Epidermal melanocyte (primary cell): ENCODE measurements around the gene FTCDNL1.
A peak's percentile ranks its signal among the peaks of the same experiment; 100 is the strongest.

Experiments
- DNase-seq: peaks from one replicate; pipeline ENCODE4 v3.0.0; 2011; ENCODE audit warnings: low spot score; ENCODE audit not compliant: insufficient read length

FTCDNL1 gene

DNA sequence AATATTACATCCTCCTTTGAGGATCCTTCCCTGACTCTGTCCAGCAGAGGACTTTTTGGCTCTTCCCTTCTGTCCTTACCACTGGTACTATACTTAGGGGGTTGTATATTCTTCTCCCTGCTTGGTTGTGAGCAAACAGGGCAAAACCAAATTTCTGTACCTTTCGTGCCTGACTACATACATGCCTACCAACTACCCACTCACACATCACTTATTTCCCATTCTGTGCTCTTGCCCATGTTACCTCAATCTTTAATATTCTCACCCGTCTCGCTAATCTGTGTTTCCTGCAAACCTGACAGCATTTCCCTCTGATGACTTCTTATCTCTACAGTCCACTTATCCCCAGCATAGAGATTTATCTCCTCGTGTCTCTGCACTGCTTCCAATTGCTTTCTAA is 58.6 kb downstream of the FTCDNL1 start:
- no peak for DNase-seq

DNA sequence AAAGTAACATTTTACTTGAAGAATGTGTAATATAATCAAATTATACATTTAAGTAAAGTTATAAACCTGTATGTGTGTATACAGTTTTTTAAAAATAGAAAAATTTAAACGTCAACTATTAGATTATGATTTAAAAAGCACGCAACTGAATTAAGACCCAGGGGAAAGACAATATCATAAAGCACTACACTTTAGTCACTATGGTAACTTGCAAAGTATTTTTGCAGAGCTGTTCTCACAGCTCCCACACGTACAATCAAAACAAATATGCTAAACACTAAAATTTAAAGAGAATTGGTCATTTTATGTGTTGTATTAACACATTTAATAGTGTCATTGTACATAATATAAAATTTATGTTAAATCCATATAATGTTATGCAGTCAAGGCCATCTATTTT is 59.7 kb downstream of the FTCDNL1 start:
- DNase-seq = no peak

DNA sequence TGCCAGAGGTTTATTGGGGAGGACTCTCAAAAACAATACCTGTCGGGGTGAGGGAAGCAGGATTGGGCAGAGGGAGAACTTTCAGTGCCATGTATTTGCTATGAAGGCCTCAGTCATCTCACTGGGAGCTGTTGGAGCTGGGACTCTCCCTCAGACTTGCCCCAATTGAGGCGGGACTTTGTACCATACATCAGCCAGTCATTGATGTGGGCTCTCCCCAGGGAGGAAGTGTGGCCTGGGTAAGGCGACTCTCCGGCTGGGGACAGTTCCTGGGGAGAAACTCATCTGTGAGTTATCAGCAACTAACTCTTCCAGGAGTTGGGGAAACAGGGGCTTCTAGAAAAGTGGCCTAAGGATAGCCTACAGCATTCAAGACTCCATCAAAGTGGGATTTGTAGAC is 66.5 kb downstream of the FTCDNL1 start:
- no peak for DNase-seq

DNA sequence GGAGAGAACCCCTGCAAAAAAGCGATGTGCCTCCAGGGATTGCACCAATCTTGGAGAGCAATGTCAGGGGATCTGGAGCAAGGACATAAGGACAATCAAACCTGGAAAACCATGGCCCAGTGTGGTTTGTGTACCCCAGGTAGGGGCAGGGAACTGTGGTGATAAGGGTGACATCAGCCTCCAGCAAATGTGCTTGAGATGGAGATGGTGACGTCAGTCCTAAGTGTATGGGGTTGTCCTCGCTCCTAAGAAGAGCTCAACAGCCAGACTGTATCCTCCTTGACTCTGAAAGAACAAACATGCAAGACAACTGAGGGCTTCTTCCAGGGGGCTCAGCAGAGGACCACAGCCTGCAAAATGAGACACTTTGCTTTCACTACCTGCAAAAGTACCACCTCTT is 71.4 kb downstream of the FTCDNL1 start:
- DNase-seq = no peak

DNA sequence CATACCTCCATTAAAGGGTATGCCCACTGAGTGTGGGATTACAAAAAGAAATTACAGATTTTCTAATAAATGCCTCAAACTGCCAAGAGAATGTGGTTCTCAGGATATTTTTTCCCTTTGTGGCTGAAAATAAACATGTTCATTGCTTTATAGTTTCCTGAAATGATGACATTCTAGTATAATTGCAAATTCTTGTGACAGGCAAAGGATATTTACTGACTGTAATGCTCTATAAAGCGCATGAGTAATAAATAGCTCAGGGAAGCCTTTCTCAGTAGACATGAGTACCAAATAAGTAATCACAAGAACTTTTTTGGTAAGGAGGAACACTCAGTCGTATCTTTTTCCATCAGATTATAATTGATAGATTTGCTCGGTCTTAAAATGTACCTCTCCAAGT is 72.3 kb downstream of the FTCDNL1 start:
- DNase-seq = no peak

DNA sequence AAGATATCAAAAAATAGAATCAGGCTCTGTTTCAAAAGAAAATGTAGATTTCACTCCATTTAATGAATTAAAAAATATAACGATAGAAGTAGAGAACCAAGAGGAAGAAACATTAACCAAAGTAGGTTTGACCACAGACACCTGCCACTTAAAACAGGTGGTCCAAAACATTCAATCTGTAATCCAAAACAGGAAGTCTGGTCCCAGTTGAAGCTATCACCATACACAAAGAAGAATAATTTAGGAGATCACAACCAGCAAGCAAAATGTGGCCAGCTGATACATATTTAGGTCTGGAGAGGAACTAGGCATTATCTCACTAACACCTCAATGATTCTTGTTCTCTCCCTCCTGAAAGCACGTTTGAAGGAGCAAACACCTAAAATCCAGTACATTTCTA is 73.1 kb downstream of the FTCDNL1 start:
- no peak for DNase-seq

DNA sequence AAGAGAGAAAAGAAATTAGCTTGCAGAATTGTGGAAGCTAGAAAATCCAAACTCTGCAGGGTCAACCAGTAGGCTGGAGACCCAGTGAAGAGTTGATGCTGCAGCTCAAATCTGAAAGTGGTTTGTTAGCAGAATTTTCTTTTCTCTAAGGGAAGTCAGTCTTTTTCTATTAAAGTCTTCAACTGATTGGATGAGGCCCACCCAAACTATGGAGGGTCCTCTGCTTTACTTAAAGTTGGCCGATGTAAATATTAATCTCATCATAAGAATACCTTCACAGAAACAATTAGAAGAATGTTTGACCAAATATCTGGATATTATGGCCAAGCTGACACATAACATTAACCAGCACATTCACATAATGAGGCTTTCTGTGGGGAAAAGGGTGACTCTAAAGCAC is 73.7 kb downstream of the FTCDNL1 start:
- DNase-seq = no peak

DNA sequence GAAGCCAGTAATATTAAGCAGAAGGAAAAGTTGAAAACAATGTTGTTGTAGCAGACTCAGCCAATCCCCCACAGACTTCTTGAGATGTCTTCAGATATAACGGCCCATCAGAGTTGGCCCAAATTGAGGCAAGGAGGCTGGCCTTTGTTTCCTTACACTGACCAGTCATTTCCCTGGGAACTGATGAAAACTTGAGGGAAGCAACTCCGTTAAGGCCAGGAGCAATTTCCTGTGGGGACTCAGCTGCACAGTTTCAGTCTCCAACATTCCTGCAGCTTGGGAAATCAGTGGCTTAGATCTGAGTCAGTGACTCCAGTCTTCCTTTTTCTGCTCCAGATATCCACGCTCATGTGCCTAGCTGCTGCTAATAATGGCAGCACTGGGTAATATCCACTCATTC is 75.7 kb downstream of the FTCDNL1 start:
- no peak for DNase-seq

DNA sequence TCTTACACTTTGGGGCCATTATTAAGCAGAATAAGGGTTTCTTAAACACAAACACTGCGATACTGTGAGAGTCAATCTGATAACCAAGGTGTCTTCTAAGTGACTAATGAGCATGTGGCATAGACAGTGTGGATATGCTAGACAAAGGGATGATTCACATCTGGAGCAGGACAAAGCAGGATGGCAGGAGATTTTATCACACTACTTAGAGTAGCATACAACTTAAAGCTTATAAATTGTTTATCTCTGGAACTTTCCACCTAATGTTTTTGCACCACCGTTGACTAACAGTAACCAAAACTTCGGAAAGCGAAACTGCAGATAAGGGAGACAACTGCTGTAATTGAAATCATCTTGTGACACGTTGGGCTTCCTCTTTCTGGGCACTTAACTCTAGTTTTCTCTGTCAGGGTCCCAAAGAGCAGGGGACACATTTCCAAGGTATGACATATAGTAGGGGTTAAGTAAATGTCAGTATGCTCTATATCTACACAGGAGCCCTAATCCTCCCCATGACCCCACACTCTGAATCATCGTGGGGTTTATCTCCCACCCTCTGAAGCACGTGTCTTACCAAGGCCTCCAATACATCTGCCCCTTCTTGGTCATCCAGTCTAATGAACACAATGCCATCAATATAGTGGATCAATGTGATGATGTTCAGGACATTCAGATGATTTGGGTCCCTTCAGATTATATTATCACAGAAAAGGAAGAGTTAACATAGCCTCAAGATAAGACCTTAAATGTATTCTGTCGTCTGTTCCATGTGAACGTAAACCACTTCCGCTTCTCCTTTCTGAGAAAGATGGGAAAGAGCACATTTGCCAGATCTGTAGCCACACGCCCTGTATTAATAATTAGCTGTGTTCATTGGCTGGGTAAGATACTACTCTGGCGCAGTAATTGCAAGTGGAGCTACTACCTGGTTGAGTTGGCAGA is 78.7 kb downstream of the FTCDNL1 start:
- DNase-seq = no peak

DNA sequence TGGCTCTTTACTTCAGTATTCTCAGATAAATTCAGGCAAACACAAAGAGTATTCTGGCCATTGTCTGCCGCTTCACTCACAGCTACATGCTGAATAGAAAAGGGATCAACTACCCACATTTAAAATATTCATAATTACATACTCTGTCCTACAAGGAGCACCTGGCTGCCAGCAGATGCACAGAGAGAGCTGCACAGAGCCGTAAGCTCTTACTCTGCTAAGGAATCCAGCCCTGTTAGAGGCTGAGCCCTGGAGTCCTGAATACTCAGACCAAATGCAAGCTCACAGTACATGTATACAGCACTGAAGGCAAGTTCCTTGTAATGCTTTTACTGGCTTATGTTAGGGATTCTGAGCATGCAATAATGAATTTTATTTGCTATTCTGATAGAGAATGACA is 80.3 kb downstream of the FTCDNL1 start:
- no peak for DNase-seq

DNA sequence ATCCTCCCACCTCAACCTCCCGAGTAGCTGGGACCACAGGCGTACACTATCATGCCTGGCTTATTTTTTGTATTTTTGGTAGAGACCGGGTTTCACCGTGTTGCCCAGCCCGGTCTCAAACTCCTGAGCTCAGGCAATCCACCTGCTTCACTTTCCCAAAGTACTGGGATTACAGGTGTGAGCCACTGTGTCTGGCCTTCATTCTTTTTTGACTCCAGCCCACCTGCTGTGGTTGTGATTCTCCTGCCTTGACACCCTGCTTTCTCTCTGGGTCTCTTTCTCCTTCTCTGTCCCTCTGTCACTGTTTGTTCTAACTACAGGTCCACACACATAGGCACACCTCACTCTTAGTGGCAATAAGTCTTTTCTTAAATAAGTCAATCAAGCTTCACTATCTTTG is 85.3 kb downstream of the FTCDNL1 start:
- DNase-seq = no peak

DNA sequence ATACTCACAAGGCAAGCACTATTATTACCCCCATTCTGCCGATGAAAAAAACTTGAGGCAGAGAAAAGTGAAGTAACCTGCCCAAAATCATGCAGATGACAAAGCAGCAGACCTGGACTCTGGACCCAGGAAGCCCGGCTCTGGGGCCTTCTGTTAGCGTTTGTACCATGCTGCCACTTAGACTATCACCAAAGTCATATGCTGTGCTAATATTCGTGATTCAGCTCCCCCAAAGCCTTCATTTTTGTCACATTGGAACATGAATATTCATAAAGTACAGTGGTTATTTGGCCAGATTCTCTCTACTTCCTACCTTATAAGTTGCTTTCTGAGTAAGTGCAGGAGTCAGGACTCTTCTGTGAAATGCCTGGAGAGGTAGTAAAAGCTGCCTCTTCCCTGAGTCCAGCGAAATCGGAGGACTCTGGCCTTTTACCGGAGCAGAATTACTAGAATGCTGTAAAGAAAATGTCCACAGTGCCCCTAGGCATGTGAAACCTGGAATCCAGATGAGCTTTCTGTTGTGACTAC is 86.7 kb downstream of the FTCDNL1 start:
- DNase-seq = no peak

DNA sequence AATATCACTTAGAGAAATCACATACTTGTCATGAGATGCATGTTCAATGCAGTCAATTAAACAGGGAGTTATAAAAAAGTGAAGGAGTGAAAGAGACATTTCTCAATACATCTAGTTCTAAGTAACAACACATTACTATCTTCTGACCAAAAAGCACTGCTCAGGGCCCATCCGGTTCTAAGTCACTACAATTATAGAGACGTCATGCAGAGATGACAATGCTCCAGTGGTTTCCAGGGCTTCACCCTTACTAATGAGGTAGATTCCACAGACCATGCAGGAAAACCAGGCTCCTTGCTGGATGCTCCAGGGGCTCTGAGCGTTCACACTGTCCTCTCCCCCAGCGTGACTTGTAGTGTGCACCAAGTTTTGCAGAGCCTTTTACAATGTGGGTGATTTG is 88.0 kb downstream of the FTCDNL1 start:
- no peak for DNase-seq

DNA sequence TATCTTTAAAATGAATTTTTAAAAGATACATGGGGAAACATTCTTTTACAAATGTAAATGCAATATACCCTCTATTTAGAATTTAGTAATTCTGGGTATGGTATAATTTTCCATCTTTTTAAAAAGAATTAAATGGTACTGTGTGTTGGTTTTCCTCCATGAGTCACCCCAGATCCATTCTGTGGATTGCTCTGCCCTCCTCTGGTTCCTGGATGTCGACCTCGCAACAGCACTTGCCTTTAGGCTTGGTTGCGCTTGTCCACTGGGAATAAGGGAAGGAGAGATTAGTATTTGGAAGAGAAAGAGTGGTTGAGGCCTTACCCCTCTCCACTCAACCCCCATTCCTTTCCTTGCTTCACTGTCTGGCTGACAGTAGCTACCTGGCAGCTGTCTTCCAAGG is 90.4 kb downstream of the FTCDNL1 start:
- no peak for DNase-seq

DNA sequence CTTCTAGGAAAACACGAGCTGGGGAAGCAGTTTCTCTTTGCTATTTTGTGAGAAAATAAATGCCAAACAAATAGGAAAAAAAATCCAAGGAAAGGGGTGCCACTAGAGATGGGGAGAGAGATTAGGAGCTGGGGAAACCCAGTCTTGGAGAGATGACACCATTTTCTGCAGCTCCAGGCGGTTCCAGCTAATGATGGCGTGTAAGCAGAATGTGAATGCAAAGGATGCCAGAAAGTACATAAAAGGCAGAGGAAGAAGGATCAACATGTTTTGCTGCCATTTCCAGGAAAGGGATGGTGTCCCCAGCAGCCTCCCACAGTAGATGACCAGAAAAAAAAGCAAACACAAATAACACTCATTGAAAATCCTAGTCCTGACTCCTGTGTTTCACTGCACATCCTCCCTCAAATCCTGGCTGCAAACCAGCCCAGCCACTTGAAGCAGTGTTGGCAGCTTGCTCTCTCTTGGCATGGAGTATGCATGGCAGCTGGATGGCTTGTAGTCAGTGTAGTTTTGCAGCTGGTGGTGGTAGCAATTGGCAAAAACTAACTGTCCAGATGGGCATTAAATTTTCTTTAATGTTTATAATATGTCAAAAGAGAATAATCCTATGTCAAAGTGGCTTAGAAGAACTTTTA is 93.6 kb downstream of the FTCDNL1 start:
- DNase-seq = peak; percentile 71

DNA sequence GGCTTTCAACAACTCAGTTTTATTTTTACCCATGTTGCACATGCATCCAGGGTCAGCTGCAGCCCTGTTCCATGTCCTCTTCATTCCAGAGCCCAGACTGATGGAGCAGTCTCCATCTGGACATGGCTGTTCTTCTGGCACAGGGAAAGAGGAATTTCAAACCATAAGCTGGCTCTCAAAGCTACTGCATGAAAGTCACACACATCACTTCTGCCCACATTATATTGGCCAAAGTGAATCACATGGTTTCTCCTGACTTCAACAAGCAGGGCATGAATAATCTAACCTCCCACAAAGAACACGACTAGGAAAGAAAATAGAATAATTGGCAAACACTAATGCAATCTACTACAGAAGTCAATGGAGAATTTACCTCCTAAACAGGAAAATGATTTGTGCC is 94.2 kb downstream of the FTCDNL1 start:
- no peak for DNase-seq

DNA sequence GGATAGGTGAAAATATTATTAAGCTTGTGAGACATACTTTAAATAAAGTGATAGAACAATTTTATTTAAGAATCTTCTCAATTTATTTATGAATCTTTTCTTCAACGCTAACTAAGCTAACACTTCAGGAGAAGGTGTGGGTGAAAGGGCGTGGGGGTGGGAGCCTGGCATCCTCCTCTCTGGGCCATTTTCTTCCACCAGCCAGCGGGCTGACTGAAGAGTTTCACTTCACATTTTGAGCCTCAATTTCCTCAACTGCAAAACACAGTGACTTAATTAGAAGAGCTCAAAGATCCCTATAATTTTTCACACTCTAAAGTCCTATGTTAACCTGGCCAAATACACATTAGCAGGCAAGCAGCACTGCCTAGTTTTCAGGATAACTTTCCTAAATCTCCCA is 94.8 kb downstream of the FTCDNL1 start:
- no peak for DNase-seq

DNA sequence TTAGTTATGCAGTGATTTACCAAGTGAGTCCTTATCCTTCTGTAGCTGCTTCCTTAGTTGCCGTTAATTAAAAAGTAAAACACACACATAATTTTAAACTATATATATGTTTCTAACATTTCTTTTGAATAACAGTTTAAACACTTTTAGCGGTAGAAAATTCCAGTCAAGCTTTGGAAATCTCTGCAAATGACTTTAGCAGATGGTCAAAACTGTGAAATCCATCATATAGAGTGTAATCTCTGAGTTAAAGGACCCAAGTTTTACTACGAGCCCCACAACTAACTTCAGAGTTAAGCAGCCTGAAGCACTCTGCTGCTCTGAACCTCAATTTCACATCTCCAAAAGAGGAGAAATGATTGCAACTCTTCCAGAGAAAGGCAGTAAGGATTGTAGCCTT is 96.2 kb downstream of the FTCDNL1 start:
- DNase-seq = no peak

DNA sequence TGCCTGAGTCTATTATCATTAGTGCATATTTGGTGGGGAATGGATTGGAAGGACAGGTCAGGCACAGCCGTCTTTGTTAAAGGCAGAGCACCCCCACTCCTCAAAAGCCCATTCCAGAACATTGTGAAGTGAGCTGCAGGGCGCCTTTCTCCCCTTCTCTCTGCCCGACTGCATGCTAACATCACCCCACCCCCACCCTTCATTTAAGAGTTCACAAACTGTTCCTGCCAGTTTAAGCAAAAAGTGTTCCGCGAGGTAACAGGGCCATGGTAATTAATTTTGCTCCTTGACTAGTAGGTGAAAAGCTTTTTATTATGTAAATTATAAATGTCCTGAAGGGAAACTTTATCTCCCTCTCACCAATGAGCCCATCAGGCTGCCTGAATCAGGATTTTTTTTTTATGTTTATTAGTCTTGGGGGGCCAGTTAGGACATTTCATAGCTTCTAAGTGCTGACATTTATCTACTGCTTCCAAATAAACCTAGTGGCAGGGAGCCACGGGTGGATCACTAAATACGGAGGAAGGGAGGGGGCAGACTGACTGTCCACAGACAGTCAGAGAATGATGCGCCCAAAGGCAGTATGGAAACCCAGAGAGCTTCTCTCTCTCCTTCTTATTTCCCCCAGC is 99.4 kb downstream of the FTCDNL1 start:
- no peak for DNase-seq

DNA sequence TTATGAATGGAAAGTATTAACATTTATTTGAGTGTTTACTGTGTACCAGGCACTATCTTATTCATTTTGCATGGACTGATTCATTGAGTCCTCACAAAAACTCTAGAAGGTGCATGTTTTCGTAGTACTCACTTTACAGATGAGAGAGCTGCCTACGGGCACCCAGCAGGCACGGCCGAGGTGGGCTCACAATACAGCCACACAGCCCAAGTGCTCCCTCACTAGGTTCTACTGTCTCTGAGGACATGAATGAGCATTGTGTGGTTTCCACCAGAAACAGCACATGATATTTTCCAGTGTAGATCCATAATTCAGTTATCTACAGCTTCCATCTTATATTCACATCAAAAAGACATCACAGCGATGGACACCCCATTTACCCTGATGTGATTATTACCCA is 101.4 kb downstream of the FTCDNL1 start:
- DNase-seq = no peak

DNA sequence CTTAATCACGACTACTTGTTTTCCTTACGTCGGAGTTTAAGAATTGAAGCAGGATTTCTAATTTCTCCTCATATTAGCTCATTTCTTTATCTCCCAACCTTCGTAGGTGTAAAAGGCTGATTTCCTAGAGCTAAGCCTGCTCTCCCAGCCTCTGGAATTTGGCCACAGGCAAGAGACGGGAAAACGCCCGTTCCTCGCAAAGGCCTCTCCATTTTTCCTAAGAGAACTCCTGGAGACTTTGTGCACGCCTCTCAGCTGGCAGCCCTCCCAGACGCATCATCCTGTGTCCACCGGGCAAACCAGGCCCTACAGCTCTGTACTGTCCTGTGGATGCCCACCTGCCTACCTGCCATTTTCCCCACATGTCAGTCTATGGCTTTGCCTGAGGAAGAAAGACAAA is 106.3 kb downstream of the FTCDNL1 start:
- DNase-seq = no peak

DNA sequence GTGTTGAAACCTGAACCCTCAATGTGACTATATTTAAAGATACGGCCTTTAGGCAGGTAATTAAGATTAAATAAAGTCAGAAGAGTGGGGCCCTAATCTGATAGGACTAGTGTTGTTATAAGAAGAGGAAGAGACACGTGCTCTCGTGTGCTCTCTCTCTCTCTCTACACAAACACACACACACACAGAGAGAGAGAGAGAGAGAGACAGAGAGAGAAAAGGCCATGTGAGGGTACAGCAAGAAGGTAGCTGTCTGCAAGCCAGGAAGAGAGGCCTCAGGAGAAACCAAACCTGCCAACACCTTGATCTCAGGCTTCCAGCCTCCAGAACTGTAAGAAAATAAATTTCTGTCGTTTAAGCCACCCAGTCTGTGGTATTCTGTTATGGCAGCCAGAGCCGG is 106.7 kb downstream of the FTCDNL1 start:
- no peak for DNase-seq
